ENCODE data around the gene OXNAD1. TPM values are rescaled to one million over a fixed set of nuclear protein-coding genes. Genes with fewer than 3 reads are reported as not detected.

The OXNAD1 gene
- total RNA-seq, 1 experiment from 2014 or later, result 12.1 TPM

DNA sequence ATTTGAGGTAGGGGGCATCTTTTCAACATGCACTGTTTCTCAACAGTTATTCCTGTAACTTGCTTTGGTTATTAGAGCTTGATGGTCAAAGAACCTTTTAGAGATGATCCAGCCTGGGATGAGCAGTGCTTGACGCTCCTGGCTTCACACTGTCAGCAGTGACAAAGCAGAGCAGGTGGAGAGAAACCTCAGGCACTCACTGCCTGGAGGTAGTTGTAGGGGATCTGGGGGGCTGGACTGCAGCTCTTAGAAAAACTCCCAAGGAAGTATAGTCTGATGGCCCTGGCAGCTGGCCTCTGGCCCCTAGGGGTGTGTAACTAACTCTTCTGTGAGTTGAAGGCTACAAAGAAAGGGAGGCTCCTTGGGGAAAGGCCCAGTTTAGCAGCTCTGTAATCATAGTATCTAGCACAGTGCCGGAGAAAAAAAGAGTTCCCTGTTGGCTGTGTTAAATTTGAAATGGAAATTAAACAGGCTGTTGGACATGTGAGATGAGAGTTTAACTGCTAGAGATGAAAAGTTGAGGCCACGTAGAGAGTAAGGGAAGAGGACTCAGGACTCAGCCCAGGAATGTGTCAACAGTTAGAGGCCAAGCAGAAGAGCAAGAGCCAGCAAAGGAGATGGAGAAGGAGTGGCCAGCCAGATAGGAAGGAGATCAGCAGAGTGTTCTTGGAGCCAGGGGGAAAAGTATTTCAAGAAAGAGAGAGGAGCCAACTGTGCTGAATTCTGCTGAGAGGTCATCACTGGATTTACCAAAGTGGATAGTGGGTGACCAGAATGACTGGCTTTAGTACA is 14.2 kb downstream of the OXNAD1 start:
- ChIA-PET CTCF (interaction anchor here (0.9 kb wide), 1 partner anchor 11 kb away, joined by 3 read pairs; no protein-coding TSS in a partner anchor), POLR2A (no interaction called here)
- BruUV-seq (replicated peaks), result no TSS peak

More for the DNA sequence above, 14.2 kb downstream of the OXNAD1 start:
- RAD21 ChIA-PET (ENCODE audit: low non-redundant PET in 1 of 2, low total read pairs in 2 of 2, uncharacterized antibody in 2 of 2, unreplicated experiment in 2 of 2), result no interaction called here
- intact Hi-C loops (cut with micrococcal nuclease), result no loop called here
- no peak overlapping the region for H3K9ac ChIP-seq (ENCODE audit: low read length)
- H3K36me3 ChIP-seq (ENCODE audit: control insufficient read depth in 1 of 2, insufficient read depth in 2 of 2, low read length in 2 of 2), result peaks cover 8 to 9% of the 10 kb centered on the region in 2 experiments; a peak in 2 of 4 replicates
- no peak overlapping the region for H3K4me2 ChIP-seq (ENCODE audit: low read length)
- no peaks in the 10 kb centered on the region for H3K79me2 ChIP-seq (ENCODE audit: insufficient read depth, low read length)
- H3K9me2 ChIP-seq (ENCODE audit: insufficient read depth), result no peaks in the 10 kb centered on the region
- no peaks in the 10 kb centered on the region for H4K20me1 ChIP-seq (ENCODE audit: insufficient read depth)
- H3K27ac ChIP-seq (ENCODE audit: low read depth, low read length), result no peak overlapping the region
- no peaks in the 10 kb centered on the region for H3K4me1 ChIP-seq (ENCODE audit: control insufficient read depth in 1 of 2, insufficient read depth in 2 of 2, low read length in 2 of 2)
- H3K9me3 ChIP-seq (ENCODE audit: control insufficient read depth in 1 of 2, insufficient read depth in 1 of 2, low read depth in 1 of 2, low read length in 2 of 2), result no peaks in the 10 kb centered on the region
- TF ChIP-seq, protein P1, sequence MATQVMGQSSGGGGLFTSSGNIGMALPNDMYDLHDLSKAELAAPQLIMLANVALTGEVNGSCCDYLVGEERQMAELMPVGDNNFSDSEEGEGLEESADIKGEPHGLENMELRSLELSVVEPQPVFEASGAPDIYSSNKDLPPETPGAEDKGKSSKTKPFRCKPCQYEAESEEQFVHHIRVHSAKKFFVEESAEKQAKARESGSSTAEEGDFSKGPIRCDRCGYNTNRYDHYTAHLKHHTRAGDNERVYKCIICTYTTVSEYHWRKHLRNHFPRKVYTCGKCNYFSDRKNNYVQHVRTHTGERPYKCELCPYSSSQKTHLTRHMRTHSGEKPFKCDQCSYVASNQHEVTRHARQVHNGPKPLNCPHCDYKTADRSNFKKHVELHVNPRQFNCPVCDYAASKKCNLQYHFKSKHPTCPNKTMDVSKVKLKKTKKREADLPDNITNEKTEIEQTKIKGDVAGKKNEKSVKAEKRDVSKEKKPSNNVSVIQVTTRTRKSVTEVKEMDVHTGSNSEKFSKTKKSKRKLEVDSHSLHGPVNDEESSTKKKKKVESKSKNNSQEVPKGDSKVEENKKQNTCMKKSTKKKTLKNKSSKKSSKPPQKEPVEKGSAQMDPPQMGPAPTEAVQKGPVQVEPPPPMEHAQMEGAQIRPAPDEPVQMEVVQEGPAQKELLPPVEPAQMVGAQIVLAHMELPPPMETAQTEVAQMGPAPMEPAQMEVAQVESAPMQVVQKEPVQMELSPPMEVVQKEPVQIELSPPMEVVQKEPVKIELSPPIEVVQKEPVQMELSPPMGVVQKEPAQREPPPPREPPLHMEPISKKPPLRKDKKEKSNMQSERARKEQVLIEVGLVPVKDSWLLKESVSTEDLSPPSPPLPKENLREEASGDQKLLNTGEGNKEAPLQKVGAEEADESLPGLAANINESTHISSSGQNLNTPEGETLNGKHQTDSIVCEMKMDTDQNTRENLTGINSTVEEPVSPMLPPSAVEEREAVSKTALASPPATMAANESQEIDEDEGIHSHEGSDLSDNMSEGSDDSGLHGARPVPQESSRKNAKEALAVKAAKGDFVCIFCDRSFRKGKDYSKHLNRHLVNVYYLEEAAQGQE (IDR thresholded peaks at IDR 0.05; ENCODE audit: low read depth), result no peak
- no peak for TF ChIP-seq EZH2phosphoT487 (IDR thresholded peaks at IDR 0.05; ENCODE audit: borderline replicate concordance)
- TF ChIP-seq SIN3A (IDR thresholded peaks at IDR 0.05; ENCODE audit: low read depth), result no peak
- no peak for TF ChIP-seq EZH2 (IDR thresholded peaks at IDR 0.05)
- no peak for TF ChIP-seq RAD21 (IDR thresholded peaks at IDR 0.05; ENCODE audit: low read depth)
- TF ChIP-seq CBX3 (IDR thresholded peaks at IDR 0.05; ENCODE audit: low read depth), result no peak
- TF ChIP-seq EGR1 (IDR thresholded peaks at IDR 0.05; ENCODE audit: low read depth), result no peak
- no peak for TF ChIP-seq POLR2A (IDR thresholded peaks at IDR 0.05; ENCODE audit: borderline replicate concordance, extremely low read depth, insufficient read depth, insufficient read length)
- TF ChIP-seq, protein P2, sequence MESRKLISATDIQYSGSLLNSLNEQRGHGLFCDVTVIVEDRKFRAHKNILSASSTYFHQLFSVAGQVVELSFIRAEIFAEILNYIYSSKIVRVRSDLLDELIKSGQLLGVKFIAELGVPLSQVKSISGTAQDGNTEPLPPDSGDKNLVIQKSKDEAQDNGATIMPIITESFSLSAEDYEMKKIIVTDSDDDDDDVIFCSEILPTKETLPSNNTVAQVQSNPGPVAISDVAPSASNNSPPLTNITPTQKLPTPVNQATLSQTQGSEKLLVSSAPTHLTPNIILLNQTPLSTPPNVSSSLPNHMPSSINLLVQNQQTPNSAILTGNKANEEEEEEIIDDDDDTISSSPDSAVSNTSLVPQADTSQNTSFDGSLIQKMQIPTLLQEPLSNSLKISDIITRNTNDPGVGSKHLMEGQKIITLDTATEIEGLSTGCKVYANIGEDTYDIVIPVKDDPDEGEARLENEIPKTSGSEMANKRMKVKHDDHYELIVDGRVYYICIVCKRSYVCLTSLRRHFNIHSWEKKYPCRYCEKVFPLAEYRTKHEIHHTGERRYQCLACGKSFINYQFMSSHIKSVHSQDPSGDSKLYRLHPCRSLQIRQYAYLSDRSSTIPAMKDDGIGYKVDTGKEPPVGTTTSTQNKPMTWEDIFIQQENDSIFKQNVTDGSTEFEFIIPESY (IDR thresholded peaks at IDR 0.05; ENCODE audit: extremely low read depth, insufficient replicate concordance, low read length), result no peak
- no peak overlapping the region for H3K4me3 ChIP-seq (replicated peaks in 1 of 2; ENCODE audit: low read depth in 1 of 2, low read length in 2 of 2)
- no peaks in the 10 kb centered on the region for H3K27me3 ChIP-seq (ENCODE audit: insufficient read depth, low read length)
- no peak overlapping the region for H2AFZ ChIP-seq (ENCODE audit: low read depth, low read length, poor library complexity, severe bottlenecking)
- DNase-seq (ENCODE audit: low read depth, low spot score) (no peak), ATAC-seq (no peak)

Measured in HCT116 (cell line).